Colonic mucosa (tissue), 4 donors: Measurements from ENCODE around the gene KCNK7. TPM values are rescaled to one million over a fixed set of nuclear protein-coding genes. Genes with fewer than 3 reads are reported as not detected.

Experiments
- DNase-seq: peaks from one replicate; pipeline ENCODE4 v3.0.0-alpha.2; 2020
- H3K27ac ChIP-seq: fragments of 200-600 bp; one replicate; pipeline ENCODE4 v1.8.0; 2021
- H3K27me3 ChIP-seq: fragments of 200-600 bp; one replicate; pipeline ENCODE4 v1.8.0; 2021
- H3K36me3 ChIP-seq: fragments of 200-600 bp; one replicate; pipeline ENCODE4 v1.8.0; 2021
- H3K4me1 ChIP-seq: fragments of 200-600 bp; one replicate; pipeline ENCODE4 v1.8.0; 2021; ENCODE audit warnings: mild to moderate bottlenecking
- H3K4me3 ChIP-seq: fragments of 200-600 bp; one replicate; pipeline ENCODE4 v1.8.0; 2021
- H3K9ac ChIP-seq, 2 donors: one replicate each; pipeline ENCODE4 v1.7.0; 2013; ENCODE audit warnings: control low read depth in 2 of 2, low read depth in 2 of 2, low read length in 2 of 2
- H3K9me3 ChIP-seq: fragments of 200-600 bp; one replicate; pipeline ENCODE4 v1.8.0; 2021
- intact Hi-C: fragments of 100-400 bp; cut with DNase I; formaldehyde crosslinking; loops from one replicate; pipeline ENCODE4 v1.14.1; 2022
- total RNA-seq, 2 donors: library from RNA; stranded (reverse); fragmentation: NEBNext Ultra II Directional in 1 of 2; extraction: Animal tissue kit (Norgen Biotek cat#: 25700) in 1 of 2; gene quantifications; one replicate each; pipeline ENCODE4 v1.2.1, GENCODE V29; 2021
- TF ChIP-seq, protein P1 (sequence below): fragments of 200-600 bp; IDR thresholded peaks from one replicate; pipeline ENCODE4 v1.8.0; 2022; ENCODE audit warnings: antibody characterized with exemption, mild to moderate bottlenecking
- donor health status: healthy.
- donor health status: DM: no; HTN: no; CAD: no.
- donor health status: DM: no; HTN: no; CAD: no.

Gene KCNK7
- total RNA-seq, 2 donors from 2014 or later, result 0.40 to 0.69 TPM

DNA sequence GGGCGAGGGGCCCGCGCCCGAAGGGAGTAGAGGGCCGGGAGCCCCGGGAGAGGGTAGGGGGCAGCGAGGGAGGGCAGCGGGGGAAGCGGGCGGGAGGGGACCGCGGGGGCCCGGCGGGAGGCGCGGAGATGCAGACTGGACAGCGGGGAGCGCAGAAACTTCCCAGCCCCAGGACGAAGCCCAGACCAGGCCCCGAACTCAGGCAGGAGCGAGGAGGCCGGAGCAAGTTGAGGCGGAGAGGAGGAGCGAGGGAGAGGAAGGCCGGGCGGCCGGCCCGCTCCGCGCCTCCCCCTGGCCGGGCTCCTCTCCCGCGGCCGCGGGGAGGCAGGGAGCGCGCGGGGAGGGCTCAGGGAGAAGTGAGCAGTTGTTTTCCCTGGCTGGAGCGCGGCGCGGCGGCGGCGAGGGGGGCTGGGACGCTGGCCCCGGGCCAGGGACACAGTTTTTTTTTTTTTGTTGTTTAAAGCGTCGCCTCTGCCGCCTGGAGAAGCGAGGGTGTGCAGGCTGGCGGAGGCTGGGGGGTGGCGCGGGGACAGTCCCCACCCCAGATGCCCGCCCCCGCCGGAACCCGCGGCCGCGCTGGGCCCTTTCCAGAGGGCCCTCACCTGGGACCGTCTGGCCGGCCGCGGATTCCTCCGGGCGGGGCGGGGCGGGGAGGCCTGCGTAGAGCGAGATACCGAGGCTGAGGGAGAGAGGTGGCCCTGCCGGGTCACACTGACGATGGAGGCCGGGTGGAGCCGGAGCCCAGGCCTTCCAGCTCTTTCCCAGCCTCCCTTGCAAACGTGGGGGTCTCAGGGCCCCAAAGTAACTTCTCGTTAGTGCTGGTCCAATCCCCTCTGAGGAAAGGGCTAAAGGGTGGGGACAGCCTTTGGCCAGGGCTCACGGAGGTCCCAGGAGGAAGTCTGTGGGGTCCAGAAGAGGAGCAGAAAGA, 37.3 kb downstream of the KCNK7 start, which contains the start of gene LTBP3:
Gene LTBP3 (minus strand): TSS at position 358 of the 928 bp plus-strand sequence. CDS start 400 bp downstream, outside the sequence.
- H3K36me3 ChIP-seq, result no peaks in the 10 kb centered on the region
- H3K27me3 ChIP-seq, result no peaks in the 10 kb centered on the region
- peak; percentile 70 for DNase-seq
- peak within 1 kb of the TSS; percentile 68 to 83 for H3K9ac ChIP-seq
- no peaks in the 10 kb centered on the region for H3K9me3 ChIP-seq
- peak within 1 kb of the TSS; percentile 82 for H3K27ac ChIP-seq
- peak within 1 kb of the TSS; percentile 48 for H3K4me3 ChIP-seq
- H3K4me1 ChIP-seq, result peaks cover 34% of the 10 kb centered on the region
- TF ChIP-seq, protein P1, sequence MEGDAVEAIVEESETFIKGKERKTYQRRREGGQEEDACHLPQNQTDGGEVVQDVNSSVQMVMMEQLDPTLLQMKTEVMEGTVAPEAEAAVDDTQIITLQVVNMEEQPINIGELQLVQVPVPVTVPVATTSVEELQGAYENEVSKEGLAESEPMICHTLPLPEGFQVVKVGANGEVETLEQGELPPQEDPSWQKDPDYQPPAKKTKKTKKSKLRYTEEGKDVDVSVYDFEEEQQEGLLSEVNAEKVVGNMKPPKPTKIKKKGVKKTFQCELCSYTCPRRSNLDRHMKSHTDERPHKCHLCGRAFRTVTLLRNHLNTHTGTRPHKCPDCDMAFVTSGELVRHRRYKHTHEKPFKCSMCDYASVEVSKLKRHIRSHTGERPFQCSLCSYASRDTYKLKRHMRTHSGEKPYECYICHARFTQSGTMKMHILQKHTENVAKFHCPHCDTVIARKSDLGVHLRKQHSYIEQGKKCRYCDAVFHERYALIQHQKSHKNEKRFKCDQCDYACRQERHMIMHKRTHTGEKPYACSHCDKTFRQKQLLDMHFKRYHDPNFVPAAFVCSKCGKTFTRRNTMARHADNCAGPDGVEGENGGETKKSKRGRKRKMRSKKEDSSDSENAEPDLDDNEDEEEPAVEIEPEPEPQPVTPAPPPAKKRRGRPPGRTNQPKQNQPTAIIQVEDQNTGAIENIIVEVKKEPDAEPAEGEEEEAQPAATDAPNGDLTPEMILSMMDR, result no peak
- intact Hi-C loops, result no loop called here

DNA sequence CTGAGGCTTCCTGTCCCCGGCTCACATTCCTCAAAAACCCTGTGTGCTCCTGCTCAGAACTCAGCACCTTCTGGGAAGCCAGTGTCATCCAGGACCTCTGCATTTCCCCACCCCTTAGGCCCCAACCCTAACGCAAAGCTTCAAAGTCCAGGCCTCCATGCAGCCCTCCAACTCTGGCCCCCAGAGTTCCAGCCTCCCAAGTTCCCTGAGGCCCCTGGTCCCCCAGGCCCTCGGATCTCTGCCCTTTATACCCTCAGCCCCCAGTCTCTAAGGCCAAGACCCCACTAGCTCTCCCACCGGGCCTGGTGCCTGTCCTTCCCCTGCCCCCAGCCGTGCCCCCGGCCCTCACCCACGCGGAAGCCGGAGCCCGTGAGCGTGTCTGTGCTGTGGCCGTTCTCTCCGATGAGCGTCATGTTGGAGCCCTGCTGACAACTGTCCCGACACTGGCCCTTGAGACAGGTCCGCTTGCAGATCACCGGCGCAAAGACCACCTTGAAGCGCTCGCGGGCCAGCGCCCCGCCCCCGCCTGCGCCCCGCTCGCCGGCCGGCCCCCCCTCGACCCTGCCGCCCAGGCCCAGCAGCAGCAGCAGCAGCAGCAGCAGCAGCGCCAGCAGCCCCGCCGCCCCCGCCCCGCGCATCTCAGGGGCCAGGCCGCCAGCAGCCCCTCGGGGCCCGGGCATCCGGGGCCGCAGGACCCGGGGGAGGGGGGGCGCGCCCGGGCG, 38.2 kb downstream of the KCNK7 start:
- intact Hi-C loops, result no loop called here
- H3K36me3 ChIP-seq, result no peaks in the 10 kb centered on the region

DNA sequence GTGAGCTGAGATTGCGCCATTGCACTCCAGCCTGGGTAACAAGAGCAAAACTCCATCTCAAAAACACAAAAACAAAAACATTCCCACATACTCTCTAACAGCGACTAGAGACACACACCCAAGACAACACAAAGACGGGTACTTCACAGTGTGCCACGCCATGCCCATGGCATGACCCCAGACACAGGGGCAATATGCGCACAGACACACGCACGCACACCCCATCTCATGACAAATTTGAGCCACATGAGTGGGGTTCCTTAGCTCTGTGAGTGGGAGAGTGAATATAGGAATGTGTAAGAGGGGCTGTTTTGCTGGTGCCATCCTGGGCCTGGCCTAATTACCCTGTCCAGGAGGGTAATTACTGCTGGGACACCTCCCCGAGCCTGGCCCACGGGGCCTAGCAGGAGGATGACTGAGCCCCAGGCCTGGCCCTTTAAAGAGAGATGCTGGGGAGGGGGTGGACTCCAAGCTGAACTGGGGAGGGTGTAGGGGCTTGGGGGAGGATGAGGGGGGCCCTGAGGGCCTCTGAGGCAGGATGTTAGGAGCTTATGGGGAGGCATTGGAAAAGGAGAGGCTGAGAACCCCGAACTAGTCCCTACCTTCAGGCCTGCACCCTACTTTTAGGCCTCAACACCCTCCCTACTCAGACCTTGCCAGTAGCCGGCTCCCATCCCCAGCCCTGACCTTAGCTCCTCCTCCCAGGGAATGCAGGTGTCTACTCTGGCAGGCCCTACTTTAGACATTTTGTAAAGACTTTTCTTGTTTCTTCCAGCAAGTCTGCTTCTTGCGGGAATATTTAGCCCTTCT, 38.9 kb downstream of the KCNK7 start:
- peaks cover 40% of the 10 kb centered on the region for H3K4me1 ChIP-seq
- peak overlapping the region; percentile 60 for H3K27ac ChIP-seq
- H3K4me3 ChIP-seq, result peak overlapping the region; percentile 48
- no peaks in the 10 kb centered on the region for H3K36me3 ChIP-seq
- no peak for DNase-seq
- intact Hi-C loops, result no loop called here
- no peaks in the 10 kb centered on the region for H3K27me3 ChIP-seq
- peak overlapping the region; percentile 68 to 83 for H3K9ac ChIP-seq
- TF ChIP-seq, protein P1, result no peak
- no peaks in the 10 kb centered on the region for H3K9me3 ChIP-seq

More for the DNA sequence above, 38.2 kb downstream of the KCNK7 start:
- Histone ChIP-seq H3K9ac (peak overlapping the region; percentile 68 to 83), H3K27me3 (no peaks in the 10 kb centered on the region), H3K4me3 (peak overlapping the region; percentile 48), H3K27ac (peak overlapping the region; percentile 82), H3K9me3 (no peaks in the 10 kb centered on the region), H3K4me1 (peaks cover 34% of the 10 kb centered on the region)
- no peak for DNase-seq
- TF ChIP-seq, protein P1, result no peak

DNA sequence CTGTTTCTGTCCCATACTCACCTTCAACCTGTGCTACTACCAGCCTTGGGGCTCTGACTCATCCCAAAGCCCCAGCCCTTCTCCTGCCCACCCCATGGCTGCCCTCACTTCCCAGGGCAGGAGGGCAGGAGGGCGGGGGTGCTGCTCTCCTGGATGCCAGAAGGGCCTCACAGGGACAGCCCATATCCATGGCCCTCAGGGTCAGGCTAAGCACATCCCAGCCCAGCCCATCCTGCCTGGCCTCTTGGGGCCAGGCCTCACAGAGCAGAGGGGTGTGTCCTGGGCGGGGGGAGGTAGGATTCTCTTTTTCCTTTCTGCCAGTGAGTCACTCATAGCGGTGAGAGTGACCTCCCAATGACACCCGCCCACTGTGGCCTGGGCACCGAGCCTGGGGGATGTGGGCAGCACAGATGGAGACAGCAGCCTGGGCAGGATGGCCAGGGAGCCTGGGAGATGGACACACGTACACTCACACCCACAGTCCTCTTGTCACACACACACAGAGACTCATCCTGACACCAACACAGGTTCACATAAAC, 39.8 kb downstream of the KCNK7 start:
- peaks cover 40% of the 10 kb centered on the region for H3K4me1 ChIP-seq
- TF ChIP-seq, protein P1, result no peak
- peak; percentile 46 for DNase-seq

More for the DNA sequence above, 39.8 kb downstream of the KCNK7 start:
- Histone ChIP-seq H3K27me3 (no peaks in the 10 kb centered on the region), H3K9me3 (no peaks in the 10 kb centered on the region), H3K4me3 (no peak overlapping the region), H3K36me3 (no peaks in the 10 kb centered on the region), H3K9ac (peak overlapping the region in 1 of 2 donors; percentile 33), H3K27ac (no peak overlapping the region)
- intact Hi-C loops, result no loop called here
